HG03064 (cell line): ENCODE results near the gene L3MBTL4.
"Not testable (repeated sequence)": the region's sequence is repeated elsewhere in the genome, so short reads cannot be mapped to it uniquely, and the experiment has no call there.

Source experiments
- ATAC-seq: cut with Tn5 transposase; IDR thresholded peaks from one replicate; pipeline ENCODE4 v1.9.1; 2021; ENCODE audit warnings: low read depth; ENCODE audit not compliant: unreplicated experiment

The L3MBTL4 gene

GRCh38 chr18:6056171-6056910 is 358.4 kb downstream of the L3MBTL4 start:
- ATAC-seq = no peak

GRCh38 chr18:6055711-6056110 is 359.0 kb downstream of the L3MBTL4 start:
- no peak for ATAC-seq

DNA sequence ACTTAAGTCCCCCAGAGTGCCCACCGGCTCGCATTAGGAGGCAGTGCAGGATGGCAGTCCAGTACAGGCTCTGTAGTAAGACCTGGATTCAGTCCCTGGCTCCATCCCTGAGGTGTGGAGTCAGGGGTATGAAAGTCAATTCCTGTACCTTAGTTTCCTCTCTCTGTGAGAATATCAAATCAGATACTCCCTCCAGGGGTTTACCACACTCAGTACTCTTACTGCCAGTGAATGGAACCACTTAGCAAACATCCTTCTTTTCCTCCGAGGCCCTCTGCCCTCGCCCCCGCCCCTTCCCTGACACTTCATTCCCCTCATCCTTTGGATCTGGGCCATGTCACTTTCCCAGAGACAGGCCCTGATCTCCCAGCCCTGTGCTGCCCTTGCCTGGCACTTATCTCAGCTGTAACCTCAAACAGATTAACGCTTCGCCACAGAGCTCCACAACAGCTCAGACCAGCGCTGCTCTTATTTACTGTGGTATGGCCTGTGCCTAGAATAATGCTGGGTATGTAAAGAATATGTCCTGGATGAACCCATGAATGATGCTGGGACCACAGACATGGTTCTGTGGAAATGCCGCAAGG is 360.4 kb downstream of the L3MBTL4 start:
- ATAC-seq = no peak

GRCh38 chr18:6052449-6052913 is 362.2 kb downstream of the L3MBTL4 start:
- no peak for ATAC-seq

DNA sequence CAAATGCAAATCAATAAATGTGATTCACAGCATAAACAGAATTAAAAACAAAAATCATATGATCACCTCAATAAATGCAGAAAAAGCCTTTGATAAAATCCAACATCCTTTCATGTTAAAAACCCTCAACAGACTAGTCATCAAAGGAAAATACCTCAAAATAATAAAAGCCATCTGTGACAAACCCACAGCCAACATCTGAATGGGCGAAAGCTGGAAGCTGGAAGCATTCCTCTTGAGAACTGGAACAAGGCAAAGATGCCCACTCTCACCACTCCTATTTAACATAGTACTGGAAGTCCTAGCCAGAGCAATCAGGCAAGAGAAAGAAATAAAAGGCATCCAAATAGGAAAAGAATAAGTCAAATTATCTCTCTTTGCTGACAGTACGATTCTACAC is 367.1 kb downstream of the L3MBTL4 start:
- ATAC-seq = not testable (repeated sequence)

DNA sequence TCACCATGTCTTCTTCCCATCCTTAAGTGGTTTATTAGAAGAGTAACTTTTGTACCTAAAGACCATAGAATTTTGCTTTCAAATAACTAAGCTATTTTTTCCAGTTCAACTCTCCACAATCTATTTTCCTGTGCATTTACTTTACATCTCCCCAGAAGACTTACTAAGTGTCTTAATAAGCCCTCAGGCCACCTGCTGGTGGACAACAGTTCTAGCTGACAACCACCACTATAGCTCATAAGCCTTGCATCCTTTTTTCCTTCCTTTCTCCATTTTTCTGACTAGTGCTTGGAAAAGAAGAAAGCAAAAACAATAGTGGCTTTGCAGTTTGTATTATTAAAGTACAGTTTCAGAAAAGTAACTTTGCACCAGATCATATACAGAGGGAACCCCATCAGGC is 369.9 kb downstream of the L3MBTL4 start:
- ATAC-seq = no peak

DNA sequence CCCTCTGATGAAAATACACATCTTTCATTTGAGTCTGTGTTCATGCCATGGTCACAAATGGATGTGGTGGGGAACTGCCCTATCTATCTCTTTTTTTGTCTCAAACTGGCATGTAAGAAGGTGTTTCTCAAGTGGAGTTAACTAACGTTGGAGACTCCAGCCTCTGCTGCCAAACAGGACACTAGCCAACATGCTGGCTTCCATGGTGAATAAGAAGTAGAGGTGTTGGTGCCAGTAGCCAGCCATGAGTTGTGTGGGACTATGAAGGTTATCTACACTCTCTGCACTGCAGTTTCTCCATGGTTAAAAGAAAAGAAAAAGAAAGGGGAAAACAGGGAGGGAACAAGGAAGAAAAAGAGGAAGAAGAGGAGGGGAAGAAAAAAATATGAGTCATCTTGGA is 370.4 kb downstream of the L3MBTL4 start:
- ATAC-seq = no peak

- ATAC-seq = no peak
Measured at GRCh38 chr18:6039055-6039454, 375.7 kb downstream of the L3MBTL4 start.

DNA sequence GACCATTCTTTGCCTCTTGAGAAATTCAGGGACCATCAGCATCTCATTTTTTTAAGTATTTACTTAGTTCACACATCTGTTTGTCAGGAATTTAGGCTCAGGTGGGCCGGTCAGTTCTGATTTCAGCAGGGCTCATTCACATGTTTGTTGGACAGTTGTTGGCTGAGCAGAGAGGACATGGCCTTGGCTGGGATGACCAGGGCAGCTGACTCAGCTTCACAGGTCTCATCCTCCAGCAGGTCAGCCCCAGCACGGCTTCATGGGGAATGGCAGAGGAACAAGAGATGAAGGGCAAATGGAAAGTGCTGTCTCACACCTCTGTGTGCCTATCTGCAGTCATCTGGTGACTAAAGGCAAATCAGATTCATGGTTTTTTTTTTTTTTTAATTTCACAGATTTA is 383.3 kb downstream of the L3MBTL4 start:
- no peak for ATAC-seq

GRCh38 chr18:6031002-6031401 is 383.7 kb downstream of the L3MBTL4 start:
- ATAC-seq = no peak

DNA sequence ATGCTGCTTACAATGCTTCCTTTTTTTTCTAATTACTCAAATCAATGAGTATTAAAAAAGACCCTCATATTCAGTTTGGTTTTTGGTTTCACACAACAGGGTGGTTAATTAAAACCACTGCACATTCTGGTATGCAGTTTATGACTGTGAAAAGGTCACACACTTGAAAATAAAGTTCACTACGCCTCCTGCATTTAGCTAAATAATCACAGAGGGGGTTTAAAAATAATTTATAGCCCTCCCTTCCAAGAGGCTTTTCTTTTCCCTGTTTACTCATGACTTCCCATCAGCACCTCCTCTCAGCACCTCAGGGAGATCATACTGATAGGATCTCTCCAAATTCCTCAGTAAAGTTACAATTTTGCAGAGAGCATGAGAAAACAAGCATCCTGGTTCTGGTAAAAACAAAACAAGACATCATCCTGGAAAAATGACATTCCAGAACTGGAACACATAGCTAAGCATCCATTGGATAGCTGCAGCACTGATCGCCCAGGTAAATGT is 389.9 kb downstream of the L3MBTL4 start:
- ATAC-seq = no peak

DNA sequence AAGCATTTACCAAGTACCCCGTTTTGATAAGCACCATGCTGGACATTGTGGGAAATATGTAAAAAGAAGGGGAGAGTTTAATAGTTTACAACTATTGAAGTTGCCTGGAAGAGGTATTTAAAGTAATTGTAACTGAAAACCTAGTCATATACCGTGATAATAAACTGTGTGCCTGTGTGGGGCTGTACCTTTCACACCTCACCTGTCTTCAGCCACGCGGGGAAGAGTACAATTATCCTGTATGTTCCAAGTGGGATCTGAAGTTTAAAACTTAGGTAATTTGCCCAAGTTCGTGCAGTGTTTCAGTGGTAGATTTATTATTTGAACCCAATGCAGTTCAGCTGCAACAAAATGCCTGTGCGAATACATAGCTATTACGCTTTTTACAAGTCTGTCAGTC is 391.2 kb downstream of the L3MBTL4 start:
- no peak for ATAC-seq

GRCh38 chr18:6022845-6023244 is 391.9 kb downstream of the L3MBTL4 start:
- ATAC-seq = no peak

- ATAC-seq = no peak
Measured at GRCh38 chr18:6022074-6022444, 392.7 kb downstream of the L3MBTL4 start.

GRCh38 chr18:6021306-6022073 is 393.2 kb downstream of the L3MBTL4 start:
- ATAC-seq = no peak

GRCh38 chr18:6018671-6019070 is 396.0 kb downstream of the L3MBTL4 start:
- ATAC-seq = no peak

GRCh38 chr18:6017171-6017570 is 397.5 kb downstream of the L3MBTL4 start:
- ATAC-seq = no peak

DNA sequence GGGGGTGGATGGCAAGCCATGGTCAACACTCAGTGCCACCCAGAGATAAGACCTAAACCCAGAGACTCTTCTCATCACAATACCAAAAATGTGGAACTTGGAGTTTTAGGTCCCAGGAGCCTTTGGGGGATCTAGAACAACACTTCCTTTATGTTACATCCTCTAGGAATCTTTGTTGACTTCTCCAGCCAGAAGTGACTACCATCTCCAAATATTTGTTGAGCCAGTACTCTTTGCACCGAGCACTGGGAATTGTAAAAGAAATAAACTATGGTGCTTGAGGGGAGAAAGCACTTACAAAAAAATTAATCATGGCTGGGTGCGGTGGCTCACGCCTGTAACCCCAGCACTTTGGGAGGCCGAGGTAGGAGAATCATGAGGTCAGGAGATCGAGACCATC is 399.3 kb downstream of the L3MBTL4 start:
- ATAC-seq = no peak

- ATAC-seq = no peak
Measured at GRCh38 chr18:6013171-6013810, 401.4 kb downstream of the L3MBTL4 start.

- no peak for ATAC-seq
Measured at GRCh38 chr18:6010921-6011320, 403.8 kb downstream of the L3MBTL4 start.

DNA sequence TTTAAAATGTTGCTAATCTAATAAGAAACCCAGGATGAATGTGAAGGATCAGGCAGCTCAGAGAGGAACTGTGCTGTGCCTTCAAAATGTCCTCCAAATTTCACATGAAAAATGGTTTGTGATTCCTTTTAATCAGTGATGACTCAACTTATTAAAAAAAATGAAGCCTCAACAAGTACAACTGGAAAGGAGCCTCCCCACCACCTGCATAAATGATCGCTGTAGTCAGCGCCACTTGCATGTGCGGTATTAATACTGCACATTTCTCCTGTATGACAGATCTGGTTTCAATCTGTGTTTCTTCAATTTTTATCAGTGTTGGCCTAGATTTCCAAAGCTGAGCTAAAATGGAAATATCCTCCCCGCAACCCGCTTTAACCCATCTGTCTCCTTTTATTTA is 404.4 kb downstream of the L3MBTL4 start:
- ATAC-seq = no peak
